ENCODE results near the gene NFATC2. TPM values are rescaled to one million over a fixed set of nuclear protein-coding genes. Genes with fewer than 3 reads are reported as not detected.

Gene NFATC2
- total and polyA plus RNA-seq, 2 of the 8 experiments (the other 6 are each of a cell fraction or from before 2014, with no cell fraction given): 0.27 to 0.91 TPM

GRCh38 chr20:51403466-51404220 lies 138.9 kb downstream of the NFATC2 start (continued):
- TF ChIP-seq CTBP2 (IDR thresholded peaks at IDR 0.05; ENCODE audit: borderline replicate concordance, insufficient read depth, insufficient read length, low read length) (no peak), E2F6 (IDR thresholded peaks at IDR 0.05) (no peak), PHF8 (conservative IDR thresholded peaks at IDR 0.05; ENCODE audit: low read depth, low read length) (no peak), CHD1 (IDR thresholded peaks at IDR 0.05; ENCODE audit: low read depth, low read length) (no peak), BACH1 (IDR thresholded peaks at IDR 0.05; ENCODE audit: low read length) (no peak), ASH2L (IDR thresholded peaks at IDR 0.05; ENCODE audit: low read length) (no peak), TCF12 (IDR thresholded peaks at IDR 0.05; ENCODE audit: low read depth, low read length) (no peak), JUN (IDR thresholded peaks at IDR 0.05; ENCODE audit: low read depth, low read length) (no peak)
